HG03280 (cell line): Measurements from ENCODE around the gene HCN1.
"Not testable (repeated sequence)": the region's sequence is repeated elsewhere in the genome, so short reads cannot be mapped to it uniquely, and the experiment has no call there.

ENCODE experiments used
- ATAC-seq: cut with Tn5 transposase; IDR thresholded peaks from one replicate; pipeline ENCODE4 v1.9.1; 2021; ENCODE audit warnings: mild to moderate bottlenecking, moderate library complexity; ENCODE audit not compliant: unreplicated experiment

Gene HCN1

DNA sequence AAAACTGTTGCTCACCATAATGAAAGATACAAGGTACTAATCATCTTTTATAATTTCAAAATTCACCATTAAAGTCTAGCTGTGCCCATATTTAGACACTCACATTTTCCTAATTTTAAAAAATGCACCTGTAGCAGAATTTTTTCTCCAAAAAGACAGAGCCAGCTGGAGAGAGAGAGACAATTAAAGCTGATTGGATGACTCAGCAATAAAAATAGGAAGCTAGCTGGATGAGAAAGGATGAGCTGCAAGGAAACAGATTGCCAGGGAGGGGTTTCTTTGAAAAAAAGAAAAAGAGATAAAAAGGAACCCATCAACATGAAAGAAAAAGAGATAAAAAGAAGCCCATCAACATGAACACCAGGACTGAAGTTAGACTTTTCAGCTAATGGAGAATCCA, 73.8 kb downstream of the HCN1 start:
- ATAC-seq, result no peak

DNA sequence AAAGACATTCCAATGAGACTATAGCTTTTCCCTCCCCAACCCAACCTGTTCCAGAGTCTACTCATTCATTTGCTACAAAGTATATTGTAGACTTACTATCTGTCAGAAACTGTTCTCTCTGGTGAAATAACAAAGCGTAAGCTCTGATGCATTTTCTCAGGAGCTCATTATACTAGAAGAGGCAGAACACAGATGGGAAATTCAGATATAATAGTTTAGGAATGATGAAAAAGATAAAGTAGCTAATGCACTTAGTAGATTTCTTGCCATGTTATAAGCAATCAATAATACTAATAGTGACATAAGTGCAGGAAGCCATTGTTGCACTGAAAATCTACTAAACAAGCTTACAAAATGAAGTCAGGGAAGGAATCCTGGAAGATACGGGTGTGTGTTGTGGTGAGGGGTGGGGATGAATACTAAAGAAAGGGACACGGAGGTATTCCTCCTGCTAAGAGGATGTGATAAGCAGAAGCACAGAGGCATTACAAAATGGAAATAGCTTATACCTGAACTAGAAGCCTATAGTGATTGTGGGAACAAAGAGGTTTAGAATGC, 78.2 kb downstream of the HCN1 start:
- no peak for ATAC-seq

DNA sequence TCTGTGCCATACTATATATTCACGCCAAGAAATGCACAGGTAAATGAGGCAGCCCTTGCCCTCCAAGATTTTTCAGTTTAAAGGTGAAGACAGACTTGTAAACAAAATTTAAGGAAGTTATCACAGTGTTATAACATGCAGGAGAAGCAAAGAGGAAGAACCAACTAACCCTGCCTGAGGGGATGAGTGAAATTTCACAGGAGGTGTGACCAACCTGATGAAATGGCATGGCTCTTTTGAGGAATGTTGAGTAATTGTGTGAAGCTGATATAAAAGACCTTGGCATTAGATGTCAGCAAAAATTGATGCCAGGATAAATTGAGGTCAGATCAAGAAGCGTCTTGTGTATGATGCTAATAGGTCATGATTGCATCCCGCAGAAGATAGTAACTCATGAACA, 86.5 kb downstream of the HCN1 start:
- ATAC-seq, result no peak

DNA sequence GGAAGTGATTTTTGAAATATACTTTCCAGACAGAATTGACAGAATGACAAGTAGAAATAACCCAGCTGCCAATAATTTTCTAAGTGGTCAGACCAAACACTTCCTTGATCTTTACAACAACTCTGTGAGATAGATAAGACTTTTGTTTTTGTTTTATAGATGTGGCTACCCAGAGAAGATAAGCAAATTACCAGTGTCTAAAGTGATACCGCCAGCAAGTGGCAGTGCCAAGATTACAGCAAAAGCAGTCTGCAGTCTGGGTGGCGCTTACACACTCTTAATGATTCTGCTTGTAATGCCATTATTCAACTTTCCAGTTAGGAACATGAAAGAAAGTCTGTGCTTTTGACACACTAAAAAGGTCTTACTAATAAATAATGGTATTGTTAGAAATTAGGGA, 92.1 kb downstream of the HCN1 start:
- ATAC-seq, result no peak

DNA sequence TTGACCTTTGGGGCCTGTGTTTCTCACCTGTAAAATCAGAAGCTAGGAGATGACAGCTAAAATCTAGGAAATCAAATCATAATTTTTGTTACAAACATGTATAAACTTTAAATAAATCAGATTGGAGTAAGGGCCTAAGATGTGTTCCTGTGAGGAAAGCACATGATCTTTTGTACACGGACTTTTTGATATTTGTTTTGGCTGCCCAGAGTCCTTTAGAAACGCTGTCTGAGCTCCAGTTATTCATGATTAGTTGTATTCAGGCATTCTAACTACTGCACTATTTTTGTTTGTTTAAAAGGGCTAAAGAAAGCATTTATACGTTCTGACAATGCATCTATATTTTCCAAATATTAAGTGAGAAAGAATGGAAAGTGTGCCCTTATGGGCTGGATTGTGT, 94.8 kb downstream of the HCN1 start:
- ATAC-seq, result no peak

DNA sequence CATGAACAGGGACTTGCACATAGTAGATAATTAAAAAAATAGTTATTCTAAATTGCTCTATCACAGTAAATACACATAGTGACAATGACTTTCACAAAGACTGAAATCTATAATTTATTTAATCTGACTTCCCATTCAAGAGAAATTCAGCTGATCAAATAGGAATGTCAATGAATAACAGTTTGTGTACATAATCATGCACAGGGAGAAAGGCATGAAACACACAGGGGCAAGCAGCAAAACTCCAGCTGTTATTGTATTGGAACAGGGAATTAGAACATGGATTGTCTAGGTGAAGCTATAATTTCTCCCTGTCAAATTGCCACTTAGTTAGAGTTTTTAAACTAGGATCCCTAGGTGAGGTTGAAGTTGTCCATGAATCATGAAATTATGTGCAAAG, 99.9 kb downstream of the HCN1 start:
- ATAC-seq, result no peak

DNA sequence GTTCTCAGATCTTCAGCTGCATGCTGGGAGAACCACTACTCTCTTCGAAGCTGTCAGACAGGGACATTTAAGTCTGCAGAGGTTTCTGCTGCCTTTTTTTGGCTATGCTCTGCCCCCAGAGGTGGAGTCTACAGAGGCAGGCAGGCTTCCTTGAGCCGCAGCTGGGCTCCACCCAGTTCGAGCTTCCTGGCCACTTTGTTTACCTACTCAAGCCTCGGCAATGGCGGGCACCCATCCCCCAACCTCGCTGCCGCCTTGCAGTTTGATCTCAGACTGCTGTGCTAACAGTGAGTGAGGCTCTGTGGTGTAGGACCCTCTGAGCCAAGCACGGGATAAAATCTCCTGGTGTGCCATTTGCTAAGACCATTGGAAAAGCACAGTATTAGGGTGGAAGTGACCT, 110.2 kb downstream of the HCN1 start:
- ATAC-seq, result not testable (repeated sequence)

DNA sequence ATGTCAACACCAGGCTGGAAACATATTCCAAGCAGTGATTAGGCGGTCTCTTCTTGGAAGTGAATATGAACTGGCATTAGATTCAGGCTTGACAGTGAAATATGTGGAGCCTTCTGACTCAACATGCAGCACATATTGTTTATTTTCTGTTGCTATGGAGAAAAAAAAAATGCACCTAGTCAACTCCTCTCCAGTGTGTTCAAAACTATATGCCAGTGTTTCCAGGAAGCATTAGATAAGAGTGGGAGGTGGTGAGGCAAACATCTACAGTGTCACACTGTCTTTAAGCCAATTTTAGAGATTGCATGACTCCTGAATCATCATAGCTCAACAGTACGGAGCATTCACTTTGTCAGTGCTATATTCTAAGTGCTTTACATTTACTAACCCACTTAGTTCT, 117.9 kb downstream of the HCN1 start:
- no peak for ATAC-seq

DNA sequence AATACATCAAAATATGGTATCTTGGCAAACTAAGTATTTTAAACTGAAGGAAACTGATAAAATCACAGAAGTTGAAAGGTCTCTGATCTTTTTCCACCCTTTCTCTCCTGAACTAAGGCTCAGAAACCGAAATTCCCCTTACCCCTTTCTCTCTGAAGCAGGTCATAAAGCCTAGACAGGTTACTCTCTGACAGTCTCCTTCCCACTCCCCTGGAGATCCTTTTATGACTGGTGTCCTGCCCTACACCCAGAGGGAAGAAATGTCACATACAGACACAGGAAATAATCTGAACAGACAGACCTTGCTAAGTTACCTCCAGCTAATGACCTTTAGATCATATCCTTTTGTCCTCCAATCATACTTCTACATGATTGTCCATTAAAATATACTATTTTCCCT, 127.4 kb downstream of the HCN1 start:
- ATAC-seq, result no peak

DNA sequence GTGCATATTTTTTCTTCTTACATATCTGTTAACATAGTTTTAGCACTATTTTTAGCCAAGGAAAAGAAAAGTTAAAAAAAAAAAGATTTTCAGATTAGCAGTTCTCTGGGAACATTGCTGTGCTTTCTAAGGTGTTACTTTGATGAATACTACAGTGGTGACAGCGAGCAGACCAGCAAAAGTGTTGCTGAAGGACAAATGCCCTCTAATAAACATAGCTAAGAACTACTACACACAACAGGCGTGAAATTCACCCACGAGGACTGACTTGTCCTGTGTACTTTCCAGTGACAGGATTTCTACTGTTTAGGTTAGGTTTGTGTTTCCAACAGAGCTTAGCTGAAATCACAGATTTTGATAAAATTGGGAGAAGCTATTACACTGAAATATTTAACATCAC, 153.8 kb downstream of the HCN1 start:
- ATAC-seq, result no peak

DNA sequence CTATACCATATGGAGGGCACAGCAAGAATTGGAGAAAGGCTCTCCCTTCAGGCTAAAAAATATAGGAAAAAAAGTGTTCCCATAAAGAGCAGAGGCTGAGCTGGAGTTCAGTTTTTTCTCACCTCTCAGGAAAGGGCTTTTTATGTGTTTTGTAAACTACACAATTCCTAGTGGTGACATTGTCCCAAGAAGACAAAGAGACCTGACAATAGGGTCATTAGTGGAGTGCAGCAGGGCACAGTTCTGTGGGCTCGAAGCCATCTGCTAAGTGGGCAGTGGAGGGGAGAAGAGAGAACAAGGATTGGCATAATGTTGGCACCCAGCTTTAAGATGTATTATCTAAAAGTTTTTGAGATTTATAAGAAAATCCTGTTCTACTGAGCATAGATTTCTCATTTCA, 162.5 kb downstream of the HCN1 start:
- no peak for ATAC-seq

DNA sequence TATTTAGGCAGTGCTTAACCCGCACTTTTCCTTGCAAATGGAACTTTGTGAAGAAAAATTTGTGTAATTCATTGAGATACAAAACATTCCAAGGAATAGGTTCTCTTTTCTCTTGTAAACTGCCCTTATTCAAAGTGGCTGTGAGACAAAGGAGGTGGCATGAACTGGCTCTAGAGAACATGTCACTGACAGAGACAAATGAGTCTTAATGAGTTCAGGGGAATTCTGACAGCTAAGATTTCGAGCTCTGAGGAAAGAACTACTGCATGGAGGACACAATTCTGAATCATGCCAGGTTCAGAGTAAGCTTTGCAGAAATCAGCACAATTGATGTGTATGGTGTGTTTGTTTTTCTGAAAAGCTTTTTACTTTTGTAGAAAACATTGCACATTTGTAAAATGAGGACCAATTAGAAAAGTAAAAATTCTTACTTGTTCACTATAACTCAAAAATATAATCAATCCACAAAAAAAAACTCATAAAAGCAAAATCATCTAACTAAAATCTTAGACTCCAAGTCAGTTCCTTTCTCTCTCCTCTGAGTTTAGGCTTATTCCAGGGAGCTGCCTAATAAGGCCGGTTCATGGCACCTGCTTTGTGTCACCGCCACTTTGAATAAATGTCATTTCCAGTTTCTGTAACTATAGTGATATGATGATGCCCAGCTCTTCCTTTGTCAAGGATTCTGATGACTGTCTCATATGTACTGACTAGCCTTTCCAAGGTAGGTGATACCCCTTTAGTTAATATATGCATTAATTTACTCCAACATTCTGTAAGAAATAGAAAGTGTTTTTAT, 163.2 kb downstream of the HCN1 start:
- ATAC-seq, result no peak

DNA sequence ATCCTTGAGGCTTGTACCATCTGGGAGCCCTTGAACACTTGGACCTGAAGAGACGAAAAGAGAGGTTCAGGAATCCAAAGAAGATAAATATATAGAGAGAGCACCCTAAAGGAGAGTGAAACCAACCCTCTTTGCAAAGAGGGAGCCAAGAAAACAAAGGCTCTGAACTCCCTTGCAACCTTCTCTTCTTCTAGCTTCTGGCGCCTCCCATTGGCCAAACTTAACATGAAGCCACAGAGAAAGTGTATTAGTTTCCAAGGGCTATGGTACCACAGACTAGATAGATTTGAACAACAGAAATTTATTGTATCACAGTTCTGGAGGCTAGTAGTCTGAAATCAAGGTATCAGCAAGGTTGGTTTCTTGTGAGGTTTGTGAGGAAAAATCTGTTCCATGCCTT, 175.1 kb downstream of the HCN1 start:
- no peak for ATAC-seq

DNA sequence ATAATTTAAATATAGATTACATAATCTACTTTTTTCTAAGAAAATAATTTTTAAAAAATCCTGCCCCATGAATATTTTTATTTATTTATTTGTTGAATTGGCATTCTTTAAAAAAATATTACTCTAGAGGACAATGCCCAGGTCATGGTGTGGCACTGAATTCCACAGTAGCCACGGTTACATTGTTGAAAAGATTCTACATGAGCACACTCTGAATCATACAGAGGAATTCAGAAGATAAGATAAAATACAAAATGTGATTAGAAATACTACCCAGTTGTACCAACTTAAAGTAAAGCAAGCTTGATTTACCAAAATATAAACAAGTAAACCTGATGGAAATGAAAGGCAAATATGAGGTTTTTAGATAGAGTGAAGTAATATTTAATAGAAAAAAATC, 183.7 kb downstream of the HCN1 start:
- no peak for ATAC-seq

DNA sequence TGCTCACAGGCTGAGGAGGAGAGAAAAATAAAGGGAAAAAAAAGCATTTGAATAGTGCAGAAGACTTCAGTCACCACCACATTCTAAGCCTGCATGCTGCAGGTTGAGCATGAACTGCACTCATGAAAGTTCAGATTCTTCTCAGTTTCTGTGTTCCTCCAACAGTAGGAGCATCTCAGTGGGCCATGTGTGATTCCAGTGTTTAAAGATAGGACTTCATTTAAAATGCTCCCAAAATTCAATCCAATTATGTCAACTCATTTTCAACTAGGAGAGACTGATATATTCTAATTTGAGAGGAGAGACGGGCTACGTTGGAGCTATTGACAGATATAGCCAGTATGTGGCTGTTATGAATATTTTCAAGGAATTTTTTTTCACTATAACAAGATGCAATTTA, 186.8 kb downstream of the HCN1 start:
- no peak for ATAC-seq

DNA sequence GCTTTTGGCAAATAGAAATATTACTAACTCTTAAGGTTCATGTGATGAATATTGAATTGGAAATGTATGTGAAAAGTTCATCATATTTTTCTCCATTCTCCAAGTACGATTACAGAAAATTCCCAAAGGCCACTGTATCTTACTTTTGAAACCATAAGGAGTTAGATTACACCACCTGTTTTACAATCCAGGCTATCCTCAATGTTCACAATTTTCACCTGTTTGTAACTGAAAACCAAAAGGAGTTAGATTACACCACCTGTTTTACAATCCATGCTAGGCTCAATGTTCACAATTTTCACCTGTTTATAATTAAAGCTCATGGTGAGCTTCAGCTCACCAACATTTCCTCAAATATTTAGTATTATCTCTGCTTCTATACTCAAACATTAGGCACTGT, 188.0 kb downstream of the HCN1 start:
- ATAC-seq, result no peak

DNA sequence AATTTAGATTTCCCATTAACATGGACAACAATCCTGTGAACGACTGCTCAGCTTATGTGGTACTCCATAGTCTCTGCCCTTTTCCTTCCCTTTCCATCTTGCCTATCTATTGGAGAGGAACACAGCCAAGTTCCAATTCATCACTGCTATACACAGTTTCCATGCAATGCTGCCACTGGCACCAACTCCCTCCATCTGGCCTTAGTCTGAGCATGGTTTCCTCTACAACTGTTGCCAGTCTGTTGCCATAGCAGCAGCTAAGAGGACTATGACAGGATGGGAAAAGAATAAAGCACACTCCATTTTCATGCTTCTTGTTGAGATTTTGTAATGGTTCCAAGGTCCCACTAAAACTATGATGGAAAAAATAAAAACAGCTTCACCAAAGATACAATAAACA, 189.0 kb downstream of the HCN1 start:
- ATAC-seq, result no peak

DNA sequence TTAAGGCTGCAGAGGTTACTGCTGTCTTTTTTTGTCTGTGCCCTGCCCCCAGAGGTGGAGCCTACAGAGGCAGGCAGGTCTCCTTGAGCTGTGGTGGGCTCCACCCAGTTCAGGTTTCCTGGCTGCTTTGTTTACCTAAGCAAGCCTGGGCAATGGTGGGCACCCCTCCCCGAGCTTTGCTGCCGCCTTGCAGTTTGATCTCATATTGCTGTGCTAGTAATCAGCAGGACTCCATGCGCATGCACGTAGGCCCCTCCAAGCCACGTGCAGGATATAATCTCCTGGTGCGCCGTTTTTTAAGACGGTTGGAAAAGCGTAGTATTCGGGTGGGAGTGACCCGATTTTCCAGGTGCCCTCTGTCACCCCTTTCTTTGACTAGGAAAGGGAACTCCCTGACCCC, 197.2 kb downstream of the HCN1 start:
- ATAC-seq, result not testable (repeated sequence)

DNA sequence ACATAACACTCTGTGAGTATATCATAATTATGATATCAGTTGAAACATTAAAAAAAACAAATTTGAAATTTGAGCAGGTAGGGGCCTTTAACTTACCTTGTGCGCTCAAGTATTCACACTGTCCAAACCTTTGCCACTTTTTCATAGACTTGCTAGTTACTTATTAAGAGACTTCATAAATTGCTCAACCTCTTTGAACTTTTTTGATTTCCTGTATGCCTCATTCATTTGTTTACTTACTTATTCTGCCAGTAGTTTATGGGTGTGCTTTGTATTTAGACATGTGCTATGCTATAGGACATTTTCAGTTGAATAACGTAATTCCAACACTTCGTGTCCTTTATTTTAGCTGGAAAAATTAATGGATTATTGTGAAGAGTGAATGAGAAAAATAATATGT, 204.8 kb downstream of the HCN1 start:
- ATAC-seq, result no peak

DNA sequence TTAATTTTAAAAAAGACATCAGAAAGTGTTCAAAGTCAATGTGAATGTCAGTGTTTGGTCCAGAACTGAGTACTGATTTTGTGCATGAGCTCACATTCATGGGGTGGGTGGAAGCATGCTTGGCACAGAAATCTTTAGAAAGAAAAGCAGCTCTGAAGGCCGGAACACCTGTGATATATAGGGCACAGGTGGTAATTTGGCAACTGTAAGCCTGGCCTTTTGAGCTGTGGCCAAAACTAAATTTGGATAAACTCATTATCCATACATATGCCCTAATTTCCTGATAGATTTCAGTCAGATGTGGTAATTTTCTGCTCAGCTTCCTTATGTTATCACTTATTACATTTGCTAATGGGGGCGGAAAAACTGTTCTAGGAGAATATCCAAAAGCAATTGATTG, 211.4 kb downstream of the HCN1 start:
- no peak for ATAC-seq

DNA sequence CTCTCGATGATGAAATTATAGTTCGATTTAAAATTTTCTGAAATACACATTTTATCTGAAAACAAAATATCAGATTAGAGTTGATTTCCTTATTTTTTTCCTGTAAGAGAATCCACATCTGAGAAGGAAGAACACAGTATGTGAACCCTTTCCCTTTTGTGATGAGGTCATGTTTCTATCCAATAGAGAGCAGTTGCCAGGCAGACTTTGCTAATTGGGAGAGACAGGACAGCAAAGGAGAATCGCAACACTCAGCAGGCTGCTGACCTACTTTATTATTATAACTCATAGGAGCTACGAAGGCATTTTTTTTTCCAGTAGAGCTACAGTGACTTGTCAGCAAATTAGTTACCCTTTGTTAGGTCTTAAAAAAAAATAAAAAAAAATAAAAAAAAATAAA, 242.1 kb downstream of the HCN1 start:
- no peak for ATAC-seq

DNA sequence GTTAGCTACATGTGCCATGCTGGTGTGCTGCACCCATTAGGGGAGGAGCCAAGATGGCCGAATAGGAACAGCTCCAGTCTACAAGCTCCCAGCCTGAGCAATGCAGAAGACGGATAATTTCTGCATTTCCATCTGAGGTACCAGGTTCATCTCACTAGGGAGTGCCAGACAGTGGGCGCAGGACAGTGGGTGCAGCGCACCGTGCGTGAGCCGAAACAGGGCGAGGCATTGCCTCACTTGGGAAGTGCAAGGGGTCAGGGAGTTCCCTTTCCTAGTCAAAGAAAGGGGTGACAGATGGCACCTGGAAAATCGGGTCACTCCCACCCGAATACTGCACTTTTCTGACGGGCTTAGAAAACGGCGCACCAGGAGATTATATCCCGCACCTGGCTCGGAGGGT, 251.3 kb downstream of the HCN1 start:
- not testable (repeated sequence) for ATAC-seq

DNA sequence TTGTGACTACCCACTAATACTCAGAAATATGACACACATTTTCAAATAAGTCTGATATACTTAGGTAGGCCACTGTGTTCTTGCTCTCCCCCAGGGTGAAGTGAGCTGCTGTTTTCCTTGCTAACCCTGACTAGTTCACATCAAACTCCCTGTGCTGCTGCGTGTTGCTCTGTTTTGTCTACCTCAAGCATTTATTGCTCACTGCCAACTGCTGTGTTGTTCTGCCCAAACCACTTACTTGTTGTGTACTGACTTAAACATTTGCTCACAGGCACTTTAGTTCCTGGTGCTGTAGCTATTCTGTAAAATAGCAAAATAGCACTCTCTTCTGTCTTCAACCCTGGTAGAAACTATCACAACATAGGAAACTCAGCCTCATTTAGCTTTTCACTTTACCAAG, 255.7 kb downstream of the HCN1 start:
- no peak for ATAC-seq
